ENCODE measurements around the gene ELP4.

GRCh38 chr11:31779374-31779791 is 269.8 kb downstream of the ELP4 start:
- no peak for TF ChIP-seq CTCF (conservative IDR thresholded peaks at IDR 0.05; ENCODE audit: low read length)
- TF ChIP-seq EZH2phosphoT487 (IDR thresholded peaks at IDR 0.05; ENCODE audit: borderline replicate concordance) = no peak
